Inflammatory macrophage treated with lipopolysaccharide for 1 hour (primary cell): ENCODE results near the gene SLC35F1.

Experiments
- DNase-seq, 2 donors: peaks; one replicate each; pipeline ENCODE4 v3.0.0-alpha.2; 2020 to 2022

SLC35F1 gene

GRCh38 chr6:118284736-118285360, 377.8 kb downstream of the SLC35F1 start:
- DNase-seq, result no peak

GRCh38 chr6:118285791-118286190, 378.7 kb downstream of the SLC35F1 start:
- no peak for DNase-seq

- no peak for DNase-seq
These were observed 381.5 kb downstream of the SLC35F1 start for GRCh38 chr6:118288355-118289124.

- no peak for DNase-seq
These were observed 385.5 kb downstream of the SLC35F1 start for GRCh38 chr6:118292558-118292957.

- no peak for DNase-seq
These were observed 387.8 kb downstream of the SLC35F1 start for GRCh38 chr6:118294906-118295305.

GRCh38 chr6:118295336-118295735, 388.3 kb downstream of the SLC35F1 start:
- DNase-seq, result no peak

- no peak for DNase-seq
These were observed 389.3 kb downstream of the SLC35F1 start for GRCh38 chr6:118296129-118296901.

GRCh38 chr6:118297821-118298220, 390.8 kb downstream of the SLC35F1 start:
- no peak for DNase-seq

- DNase-seq, result no peak
These were observed 391.7 kb downstream of the SLC35F1 start for GRCh38 chr6:118298476-118299427.

GRCh38 chr6:118299457-118299856, 392.4 kb downstream of the SLC35F1 start:
- no peak for DNase-seq

GRCh38 chr6:118304321-118304720, 397.3 kb downstream of the SLC35F1 start:
- no peak for DNase-seq

- DNase-seq, result no peak
These were observed 398.0 kb downstream of the SLC35F1 start for GRCh38 chr6:118305081-118305480.

- DNase-seq, result no peak
These were observed 399.6 kb downstream of the SLC35F1 start for GRCh38 chr6:118306392-118307238.

GRCh38 chr6:118307581-118307980, 400.5 kb downstream of the SLC35F1 start:
- DNase-seq, result no peak

- DNase-seq, result no peak
These were observed 402.5 kb downstream of the SLC35F1 start for GRCh38 chr6:118309337-118310093.

- DNase-seq, result no peak
These were observed 406.1 kb downstream of the SLC35F1 start for GRCh38 chr6:118313208-118313607.

GRCh38 chr6:118313762-118314161, 406.7 kb downstream of the SLC35F1 start:
- no peak for DNase-seq

- DNase-seq, result no peak
These were observed 409.8 kb downstream of the SLC35F1 start for GRCh38 chr6:118316796-118317384.

- no peak for DNase-seq
These were observed 410.8 kb downstream of the SLC35F1 start for GRCh38 chr6:118317581-118318563.
